Stimulated activated CD4-positive, alpha-beta T cell treated with anti-CD3 and anti-CD28 coated beads, Interleukin-4, amount 100 ng/mL, for 24 hours (primary cell): ENCODE data around the gene CDH23.

Source experiments
- DNase-seq: peaks from one replicate; pipeline ENCODE4 v3.0.0-alpha.2; 2020

The CDH23 gene

DNA sequence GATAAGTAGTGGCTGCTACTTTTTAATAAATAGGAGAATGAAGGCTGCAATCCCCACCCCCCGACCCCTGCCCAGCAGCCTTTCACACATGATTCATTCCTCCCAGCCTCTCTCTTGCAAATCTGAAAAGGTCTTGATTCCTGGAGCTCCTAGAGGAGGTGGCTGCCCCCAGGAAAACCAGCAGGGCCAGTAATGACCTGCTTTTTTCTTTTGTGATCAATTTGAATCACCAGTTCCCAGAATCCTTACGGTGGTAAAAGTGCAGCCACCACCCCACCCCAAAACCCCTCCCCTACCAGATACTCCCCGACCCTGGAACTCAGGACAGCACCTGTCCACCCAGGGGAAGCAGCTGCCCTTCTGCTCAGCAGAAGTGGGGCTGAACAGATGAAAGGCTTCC, 213.9 kb downstream of the CDH23 start:
- no peak for DNase-seq

DNA sequence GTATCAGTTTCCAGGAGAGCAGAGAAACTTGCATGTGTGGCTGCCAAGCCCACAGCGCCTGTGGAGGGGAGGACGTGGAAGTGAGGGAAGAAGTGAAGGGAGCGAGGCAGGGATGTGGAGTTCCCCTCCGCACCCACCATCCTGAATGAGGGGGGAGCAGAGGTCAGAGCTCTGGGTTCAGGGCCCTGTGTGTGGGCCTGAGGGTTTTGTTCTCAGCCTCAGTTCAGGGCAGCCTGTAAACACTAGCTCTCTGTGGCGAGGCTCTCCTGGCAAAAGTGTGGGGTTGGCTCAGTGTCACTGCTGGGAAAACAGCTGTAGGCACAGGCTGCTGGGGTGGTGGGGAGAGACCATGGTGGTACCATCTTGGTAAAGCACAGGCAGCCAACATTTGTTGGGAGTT, 214.4 kb downstream of the CDH23 start:
- DNase-seq = no peak

DNA sequence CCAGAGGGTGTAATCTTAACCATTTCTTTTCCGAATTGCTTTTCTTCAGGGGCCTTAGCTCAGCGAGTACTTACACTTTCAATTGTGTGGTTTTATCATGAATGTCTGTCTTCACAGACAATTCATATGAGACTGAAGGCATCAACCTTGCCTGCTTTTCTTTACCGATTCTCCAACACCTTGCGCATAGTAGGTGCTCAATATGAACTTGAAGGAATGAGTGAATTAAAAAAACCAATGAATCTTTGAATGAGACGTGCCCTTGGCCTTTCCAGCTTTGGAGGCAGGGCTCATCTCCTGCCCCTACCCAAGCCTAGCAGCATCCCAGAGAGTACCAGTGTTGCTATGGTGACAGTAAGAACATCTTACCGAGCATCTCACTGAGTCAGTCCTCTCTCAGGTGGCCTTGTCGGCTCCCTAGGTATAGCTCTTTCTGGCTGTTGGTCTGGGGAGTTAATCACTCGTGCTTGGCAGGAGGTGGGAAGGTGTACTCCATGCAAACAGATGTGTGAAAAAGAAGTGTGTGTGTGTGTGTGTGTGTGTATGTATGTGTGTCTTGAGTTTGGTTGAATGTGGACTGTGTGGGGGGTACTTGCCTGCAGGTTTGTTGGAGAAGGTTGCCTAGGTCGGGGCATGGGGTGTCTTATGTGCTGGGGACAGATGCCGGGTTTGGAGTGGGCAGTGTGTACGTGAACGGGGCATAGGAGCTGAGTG, 215.1 kb downstream of the CDH23 start:
- no peak for DNase-seq

DNA sequence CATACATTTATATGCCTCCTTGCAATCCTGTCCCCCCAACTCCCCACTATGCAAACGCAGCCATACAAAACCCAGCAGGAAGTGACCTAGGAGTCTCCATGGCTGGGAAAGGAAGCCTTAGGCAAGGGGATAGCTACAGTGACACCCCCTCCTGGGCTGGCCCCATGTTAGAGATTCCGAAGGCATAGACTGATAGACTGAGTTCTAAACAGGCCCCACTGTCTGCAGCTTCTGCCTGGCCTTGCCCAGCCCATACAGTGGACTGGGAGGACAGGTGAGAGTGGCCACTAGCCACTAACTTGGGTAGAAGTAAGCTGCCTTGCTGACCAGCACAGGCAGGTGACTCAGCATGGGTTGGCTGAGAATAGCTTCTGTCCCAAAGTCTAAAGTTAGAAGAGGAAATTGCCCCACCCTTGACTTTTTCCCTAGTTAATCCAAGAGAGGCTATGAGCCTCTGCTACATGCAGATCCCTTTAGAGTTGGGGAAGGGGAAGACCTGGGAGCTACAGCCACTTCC, 216.6 kb downstream of the CDH23 start:
- no peak for DNase-seq

DNA sequence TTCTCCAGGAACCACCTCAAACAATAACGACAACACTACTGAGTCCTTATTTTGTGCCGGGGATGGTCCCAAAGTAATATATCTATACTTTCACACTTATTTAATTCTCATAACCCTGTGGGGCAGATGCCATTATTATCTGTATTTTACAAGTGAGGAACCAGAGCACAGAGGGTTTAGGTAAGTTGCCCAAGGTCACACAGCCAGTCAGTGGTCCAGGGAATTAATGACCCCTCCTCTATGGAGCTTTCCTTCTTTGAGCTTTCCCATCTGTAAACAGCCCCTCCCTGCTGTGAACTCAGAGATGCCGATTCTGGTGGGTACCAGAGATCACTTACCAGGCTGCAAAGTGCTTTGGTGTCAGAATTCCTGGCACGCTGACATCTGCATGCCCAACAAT, 217.2 kb downstream of the CDH23 start:
- DNase-seq = no peak

DNA sequence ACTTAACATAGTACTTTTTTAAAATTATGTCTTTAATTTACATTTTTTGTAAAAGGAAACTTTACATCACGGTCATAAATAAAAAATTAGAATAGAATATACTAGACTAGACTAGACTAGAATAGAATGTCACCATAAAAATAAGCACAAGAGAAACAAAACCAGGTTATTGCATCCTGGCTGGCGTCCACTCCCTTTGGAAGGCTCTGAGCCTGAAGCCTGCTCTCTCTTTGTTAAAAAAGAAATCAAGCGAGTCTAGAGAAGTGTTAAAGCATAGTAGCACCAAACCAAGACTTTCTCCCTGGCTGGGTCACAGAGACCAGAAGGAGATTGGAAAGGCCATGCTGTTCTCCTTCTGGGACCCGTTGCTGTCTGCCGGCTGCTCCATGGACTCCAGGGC, 218.2 kb downstream of the CDH23 start:
- no peak for DNase-seq

DNA sequence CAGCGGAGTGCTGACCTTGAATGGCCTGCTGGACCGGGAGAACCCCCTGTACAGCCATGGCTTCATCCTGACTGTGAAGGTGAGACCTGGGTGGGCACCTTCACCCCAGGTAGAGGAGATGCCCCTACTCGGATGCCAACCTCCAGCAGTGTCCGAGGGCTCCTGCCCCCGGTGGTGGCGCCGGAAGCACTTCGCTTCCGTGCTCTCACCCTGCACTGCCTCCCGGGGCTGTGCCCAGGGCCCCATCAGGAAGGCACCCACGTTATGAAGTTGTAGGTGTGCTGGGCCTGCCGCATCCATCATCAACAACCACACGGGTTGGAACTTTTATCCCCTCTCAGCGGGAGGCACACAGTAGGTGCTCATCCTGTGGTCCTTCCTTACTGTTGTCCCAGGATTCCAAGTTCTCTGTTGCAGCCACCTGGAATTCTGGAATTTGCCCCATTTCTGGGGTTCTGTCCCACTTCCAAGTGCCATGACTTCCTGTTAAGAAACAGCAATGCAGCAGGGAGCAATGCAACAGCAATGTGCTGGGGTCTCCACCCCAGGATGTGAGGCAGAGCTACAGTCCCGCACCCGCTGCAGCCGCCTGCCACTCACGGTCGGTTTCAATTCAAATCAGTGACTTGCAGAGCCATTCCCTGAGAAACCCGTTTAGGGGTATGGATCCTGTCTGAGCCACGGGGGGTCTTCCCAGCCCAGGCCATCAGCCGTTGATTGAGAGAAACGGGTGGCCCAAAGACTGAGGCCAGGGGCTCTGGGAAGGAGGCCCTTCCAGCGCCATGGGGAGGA, 219.0 kb downstream of the CDH23 start:
- DNase-seq = no peak

DNA sequence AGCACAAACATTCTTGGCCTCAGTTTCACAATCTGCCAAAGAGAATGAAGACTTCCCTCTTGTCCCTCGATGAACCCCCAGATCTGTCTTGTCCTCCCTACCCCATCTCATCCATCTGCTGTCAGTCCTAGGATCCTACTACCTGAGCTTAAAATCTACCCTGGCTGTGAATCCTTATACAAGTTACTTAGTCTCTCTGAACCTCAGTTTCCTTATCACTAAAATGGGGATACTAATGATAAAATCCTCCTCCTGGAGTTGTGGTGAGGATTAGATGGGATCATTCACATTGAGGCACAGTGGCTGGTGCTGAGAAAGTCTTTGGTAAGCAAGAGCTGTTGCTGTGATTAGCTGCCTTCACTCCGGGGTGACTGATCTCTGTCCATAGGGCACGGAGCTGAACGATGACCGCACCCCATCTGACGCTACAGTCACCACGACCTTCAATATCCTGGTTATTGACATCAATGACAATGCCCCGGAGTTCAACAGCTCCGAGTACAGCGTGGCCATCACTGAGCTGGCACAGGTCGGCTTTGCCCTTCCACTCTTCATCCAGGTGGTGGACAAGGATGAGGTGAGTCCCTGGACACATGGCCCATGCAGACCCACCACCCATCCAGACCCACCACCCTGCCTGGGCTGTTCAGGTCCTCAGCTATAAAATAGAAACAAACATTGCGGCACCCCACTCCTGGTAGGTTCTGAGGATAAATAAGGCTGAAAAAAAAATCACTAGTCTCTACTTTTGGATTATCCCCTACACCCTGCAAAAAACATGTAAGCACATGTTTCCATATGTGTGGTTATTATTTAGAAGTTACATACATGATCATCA, 220.3 kb downstream of the CDH23 start:
- no peak for DNase-seq

DNA sequence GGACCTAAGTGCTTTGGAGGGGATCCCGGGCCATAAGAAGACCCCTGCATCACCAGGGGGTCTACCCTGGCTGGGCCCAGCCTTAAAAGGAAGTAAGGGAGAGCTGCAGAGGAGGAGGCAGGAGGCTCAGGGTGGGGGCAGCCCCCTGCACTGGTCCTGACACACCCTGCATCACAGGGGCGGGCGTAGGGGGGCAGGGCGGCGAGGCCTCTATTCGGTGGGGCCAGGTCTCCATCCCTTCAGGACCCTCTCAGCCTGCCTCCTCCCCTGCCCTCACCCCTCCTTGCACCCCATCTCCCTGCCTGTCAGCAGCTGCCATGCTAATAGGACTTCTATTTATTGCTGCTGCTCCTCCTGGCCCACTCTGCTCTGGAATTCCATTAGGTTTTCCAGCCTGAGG, 221.5 kb downstream of the CDH23 start:
- no peak for DNase-seq

DNA sequence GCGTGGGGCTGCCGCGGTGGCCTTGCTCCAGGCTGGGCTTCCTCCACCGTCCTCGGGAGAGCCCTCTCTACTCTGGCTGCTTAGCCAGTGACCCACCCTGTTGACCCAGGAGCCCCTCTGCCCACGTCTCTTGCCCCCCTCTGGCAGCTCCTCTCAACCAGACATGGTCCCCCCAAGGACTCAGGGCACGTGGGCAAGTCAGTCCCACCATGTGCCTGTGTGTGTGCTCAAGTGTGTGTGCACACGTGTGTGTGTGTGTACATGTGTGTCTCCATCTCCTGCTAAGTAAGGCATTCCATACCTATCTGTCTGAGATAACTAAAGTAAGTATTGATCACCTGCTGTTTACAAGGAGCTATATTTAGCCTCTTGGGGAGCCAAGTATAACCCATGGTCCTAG, 221.9 kb downstream of the CDH23 start:
- DNase-seq = no peak

DNA sequence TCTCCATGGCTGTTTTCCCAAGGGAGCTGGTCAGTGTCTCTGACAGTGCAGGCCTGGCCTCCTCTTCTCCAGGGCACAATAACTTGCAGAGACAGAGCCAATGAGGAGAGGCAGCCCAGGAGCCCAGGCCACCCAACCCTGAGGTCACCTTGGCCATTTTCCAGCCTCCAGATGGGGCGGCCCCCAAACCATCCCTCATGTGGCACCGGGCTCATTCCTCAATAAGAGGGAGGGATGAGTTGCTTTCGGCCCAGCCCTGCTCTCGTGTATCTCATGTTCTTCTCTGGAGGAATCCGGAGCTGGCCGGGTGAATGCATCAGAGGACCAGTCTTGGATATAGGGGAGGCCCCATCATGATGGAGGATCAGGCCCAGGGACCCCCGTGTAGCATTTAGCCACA, 223.9 kb downstream of the CDH23 start:
- DNase-seq = no peak

DNA sequence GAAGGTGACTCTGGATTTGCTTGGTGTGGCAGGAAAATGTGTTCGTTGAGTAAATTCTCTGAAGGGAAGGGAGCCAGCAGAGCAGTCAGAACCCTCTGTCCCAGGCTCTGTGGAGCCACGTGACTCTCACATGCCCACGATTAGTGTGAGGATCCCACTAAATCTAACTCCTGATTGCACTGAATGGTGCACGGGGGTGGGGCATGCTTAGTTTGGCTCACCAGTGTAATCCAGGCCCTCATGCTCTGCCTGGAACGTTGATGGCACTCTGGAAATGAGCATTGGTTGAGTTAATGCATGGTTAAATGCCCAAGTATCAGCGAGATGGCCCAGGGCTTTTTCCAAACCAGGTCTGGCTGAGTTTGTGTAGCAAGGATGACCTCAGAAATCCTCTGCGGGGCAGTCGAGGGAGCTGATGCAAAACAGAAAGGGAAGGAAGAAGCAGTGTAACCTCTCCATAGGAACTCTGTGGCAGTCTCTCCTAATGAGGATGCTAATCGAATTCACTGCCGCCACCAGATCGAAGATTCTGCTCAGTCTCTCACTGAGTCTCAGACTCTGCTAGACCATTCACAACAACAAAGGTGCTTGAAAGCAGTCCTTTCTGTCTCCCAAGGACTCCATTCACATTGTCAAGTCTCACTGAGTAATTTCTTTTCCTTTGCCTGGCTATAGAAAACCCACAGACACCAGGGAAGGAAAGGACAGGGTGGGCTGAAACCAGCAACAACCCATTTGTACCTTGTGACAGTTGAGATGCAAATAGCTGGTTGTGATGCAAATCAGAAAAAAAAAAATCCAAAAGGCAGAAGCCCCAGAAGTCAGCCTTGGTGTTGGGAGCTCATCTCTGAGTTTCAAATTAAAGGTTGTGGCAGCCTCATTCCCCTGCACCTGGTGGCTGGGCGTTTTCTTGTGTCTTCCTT, 224.8 kb downstream of the CDH23 start:
- DNase-seq = no peak

DNA sequence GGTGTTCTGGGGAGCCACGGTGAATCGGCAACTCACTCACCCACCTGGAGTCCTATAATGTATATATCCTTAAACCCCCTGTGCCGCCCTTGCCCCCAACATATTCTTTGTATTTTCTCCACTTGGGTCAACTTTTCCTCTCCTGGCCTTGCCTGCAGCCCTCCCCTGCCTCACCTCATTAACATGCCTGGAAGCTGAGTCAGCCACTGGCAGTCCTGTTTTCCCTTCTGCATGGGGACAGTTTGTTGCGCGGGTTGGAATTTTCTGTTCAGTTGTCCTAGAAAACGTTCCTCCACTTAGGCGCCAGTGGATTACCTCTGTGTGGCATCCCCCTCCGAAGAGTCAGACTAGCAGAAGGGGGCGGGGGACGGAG, 225.4 kb downstream of the CDH23 start:
- no peak for DNase-seq

DNA sequence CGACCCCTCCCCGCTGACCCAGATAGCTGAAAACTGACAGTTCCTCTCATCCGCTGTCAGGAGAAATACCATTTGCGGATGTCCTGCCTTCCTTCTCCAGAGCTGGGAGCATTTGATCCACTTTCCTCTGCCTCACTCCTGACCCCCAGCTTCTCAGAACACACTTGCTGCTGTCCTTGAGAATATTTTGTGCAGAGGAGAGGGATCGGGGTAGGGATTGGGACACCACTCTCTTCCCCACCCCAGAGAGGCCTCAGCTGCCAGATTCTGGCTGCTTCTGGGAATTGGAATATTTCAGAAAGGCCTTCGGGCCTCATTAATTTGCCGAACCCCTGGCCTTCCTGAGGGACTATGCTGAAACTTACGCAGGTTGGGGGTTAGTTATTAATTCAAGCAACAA, 225.9 kb downstream of the CDH23 start:
- no peak for DNase-seq

DNA sequence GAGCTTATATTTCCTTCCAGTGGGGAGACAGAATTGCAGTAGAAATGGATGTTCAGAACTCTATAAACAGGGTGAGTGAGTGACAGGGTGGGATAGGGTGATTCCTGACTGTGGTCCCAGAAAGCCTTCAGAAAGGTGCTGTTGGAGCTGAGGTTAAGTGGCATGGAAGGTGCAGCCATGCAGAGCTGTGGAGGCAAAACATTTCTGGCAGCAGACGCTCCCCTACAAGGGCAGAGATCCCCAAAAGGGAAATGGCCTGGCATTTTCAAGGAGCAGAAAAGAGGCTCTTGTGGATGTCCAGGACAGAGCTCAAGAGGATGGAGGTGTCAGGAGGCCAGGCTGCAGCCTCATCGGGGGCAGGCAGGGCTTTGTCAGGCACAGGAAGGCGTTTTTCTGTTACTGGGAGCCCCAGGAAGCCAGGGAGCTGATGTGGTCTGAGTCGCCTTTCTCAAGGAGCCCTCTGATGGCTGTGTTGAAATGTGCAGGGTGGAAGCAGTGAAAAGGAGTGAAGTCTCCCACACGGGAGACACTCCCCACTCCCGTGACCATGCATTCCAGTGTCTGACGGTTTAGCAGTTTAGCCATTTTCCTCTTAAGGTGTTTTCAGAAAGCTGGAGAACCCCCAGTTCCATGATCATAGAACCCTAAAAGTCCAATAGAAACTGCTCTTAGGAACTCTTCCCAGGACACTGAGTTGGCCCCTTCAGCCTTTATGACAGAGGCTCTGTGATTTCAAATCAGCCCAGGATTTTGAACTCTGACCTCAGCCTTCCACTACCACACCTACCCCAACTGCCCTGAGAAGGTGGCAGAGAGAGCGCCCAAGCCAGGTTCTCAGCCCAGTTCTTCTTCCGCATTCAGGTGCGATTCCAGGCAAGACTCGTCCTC, 226.6 kb downstream of the CDH23 start:
- DNase-seq = no peak

DNA sequence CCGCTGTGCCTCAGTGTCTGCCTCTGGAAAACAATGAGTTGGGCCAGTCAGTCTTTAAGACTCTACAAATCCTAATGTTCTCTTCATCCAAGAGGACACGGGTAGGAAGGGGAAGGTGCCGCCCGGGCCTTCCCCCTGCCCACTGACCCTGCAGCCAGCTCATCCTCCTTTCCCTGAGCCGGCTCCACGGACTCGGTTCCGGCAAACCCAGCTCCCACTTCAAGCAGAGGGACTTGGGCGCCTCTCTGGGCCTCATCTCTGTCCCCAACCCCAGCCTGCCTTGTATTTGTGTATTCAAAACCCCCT, 227.2 kb downstream of the CDH23 start:
- DNase-seq = no peak

DNA sequence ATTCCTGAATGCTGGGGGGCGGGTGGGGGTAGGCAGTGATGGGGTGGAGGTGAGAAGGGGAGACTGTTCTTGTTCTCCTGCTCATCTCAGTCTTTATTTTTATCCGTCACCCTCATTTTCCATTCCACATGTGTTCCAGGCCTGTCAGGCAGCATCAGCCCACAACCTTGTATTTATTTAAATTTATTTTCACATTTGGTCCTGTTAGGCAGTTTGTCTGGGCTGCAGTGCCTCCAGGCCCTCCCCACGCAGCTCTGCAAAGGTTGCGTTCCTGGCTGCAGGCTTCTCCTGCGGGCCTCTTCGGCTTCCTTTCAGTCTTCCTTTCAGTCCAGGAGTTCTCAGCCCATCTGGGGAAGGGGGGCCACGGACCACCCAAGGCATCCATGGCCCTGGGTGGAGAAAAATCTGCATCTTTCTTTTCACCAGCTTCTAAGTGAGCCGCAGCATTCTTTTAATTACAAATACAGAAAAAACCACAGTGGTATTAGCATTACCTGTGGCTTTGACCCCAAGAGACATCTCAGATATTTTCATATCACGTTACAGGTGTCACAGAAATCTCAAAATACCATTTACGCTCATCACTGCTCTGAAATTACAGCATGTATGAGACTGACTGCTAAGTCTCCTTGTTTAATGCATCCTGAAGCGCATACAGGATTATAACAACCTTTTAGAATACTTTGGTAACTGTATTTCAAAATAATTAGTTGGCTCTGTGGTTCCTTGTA, 228.9 kb downstream of the CDH23 start:
- DNase-seq = no peak

DNA sequence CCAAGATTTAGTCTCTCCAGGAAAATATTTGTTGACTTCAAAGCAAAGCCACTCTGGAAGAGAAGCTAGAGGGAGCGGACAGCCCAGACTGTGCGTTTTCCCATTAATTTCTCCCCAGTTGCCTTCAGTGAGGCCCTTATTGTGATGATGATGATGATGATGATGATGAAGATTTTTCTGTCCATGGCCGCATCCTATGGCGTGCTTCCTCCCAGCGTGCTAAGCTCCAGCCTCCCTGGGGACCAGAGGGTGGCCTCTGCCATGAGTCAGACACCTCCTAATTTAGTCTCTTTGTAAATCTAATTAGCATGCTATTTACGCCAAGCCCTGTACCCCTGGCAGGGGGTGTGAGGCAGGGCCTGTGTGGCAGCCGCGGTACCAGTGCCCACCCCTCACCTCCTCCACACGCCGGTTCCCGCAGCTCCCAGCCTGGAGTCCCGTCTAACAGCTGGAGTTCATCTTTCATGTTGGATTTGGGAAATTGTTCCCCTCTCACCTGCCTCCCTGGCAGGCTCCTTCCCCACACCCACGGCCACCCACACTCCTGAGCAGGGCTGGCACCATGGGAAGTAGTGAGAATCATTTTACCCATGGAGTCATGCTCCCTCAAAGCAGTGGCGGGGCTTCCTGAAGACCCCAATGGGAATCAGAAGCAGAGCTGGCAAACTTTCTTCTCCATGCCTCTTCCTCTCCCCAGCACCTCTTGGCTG, 230.7 kb downstream of the CDH23 start:
- no peak for DNase-seq

DNA sequence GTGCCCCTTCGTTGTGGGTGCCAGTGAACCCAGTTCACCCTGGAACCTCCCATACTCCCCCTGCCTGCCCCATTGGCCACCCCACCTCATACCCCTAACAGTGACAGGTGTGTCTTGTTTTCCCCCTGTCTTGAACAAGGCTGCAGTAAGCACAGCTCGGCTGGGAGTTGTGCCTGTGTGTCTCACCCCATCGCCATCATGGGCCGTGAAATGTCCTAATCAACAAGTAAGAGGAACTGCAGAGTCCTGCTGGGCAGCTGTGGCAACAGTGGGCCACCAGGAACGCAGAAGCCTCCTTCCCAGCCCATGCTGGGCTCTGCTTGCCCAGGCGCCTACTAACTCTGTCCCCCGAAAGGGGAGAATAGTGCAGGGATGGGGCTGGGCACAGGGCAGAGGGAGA, 231.2 kb downstream of the CDH23 start:
- DNase-seq = no peak

DNA sequence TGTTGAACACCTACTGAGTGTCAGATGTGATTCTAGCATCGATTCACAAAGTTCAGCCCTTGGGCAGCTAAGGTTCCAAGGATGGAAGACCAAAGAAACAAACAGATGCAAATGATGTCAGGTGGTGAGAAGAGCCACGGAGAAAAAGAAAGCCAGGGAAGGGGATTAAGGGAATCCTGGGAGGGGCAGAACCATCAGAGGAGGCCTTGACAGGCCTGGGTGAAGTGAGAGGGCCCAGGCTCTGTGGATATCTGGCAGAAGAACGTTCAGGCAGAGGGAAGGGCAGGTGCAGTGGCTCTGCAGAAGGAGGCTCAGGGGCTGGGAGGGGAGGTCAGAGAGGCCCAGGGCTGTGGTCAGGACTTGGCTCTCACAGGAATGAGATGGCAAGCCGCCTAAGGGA, 232.4 kb downstream of the CDH23 start:
- no peak for DNase-seq
